HG03039 (cell line): ENCODE results near the gene UBXN1.
"Not testable (repeated sequence)": the region's sequence is repeated elsewhere in the genome, so short reads cannot be mapped to it uniquely, and the experiment has no call there.

Experiments
- ATAC-seq: cut with Tn5 transposase; IDR thresholded peaks from one replicate; pipeline ENCODE4 v1.9.1; 2021; ENCODE audit warnings: mild to moderate bottlenecking, moderate library complexity; ENCODE audit not compliant: unreplicated experiment

Gene UBXN1

GRCh38 chr11:62709247-62710000, 30.6 kb upstream of the UBXN1 start:
- ATAC-seq, result peak; percentile 44

- ATAC-seq, result no peak
These were observed 29.9 kb upstream of the UBXN1 start for GRCh38 chr11:62708793-62709192.

- no peak for ATAC-seq
These were observed 29.5 kb upstream of the UBXN1 start for GRCh38 chr11:62708392-62708791.

GRCh38 chr11:62707277-62707861, 28.5 kb upstream of the UBXN1 start, which contains the start of the genes BSCL2 and GNG3:
TSS of gene BSCL2 (minus strand) at chr11:62707424. CDS start at chr11:62707195, 229 bp downstream.
TSS of gene GNG3 (plus strand) at chr11:62707676. CDS start at chr11:62708296, 620 bp downstream.
- ATAC-seq, result no peak

GRCh38 chr11:62706850-62707247, 28.0 kb upstream of the UBXN1 start:
- ATAC-seq, result no peak

- peak; percentile 53 for ATAC-seq
These were observed 27.3 kb upstream of the UBXN1 start for GRCh38 chr11:62705880-62706849.

GRCh38 chr11:62705413-62705812, 26.5 kb upstream of the UBXN1 start:
- no peak for ATAC-seq

GRCh38 chr11:62703921-62704320, 25.0 kb upstream of the UBXN1 start:
- ATAC-seq, result not testable (repeated sequence)

- ATAC-seq, result no peak
These were observed 23.4 kb upstream of the UBXN1 start for GRCh38 chr11:62702246-62702645.

GRCh38 chr11:62694455-62695167, 15.7 kb upstream of the UBXN1 start:
- ATAC-seq, result no peak

GRCh38 chr11:62693624-62694023, 14.8 kb upstream of the UBXN1 start:
- not testable (repeated sequence) for ATAC-seq

- ATAC-seq, result no peak
These were observed 10.7 kb upstream of the UBXN1 start, which contains the start of gene LRRN4CL for GRCh38 chr11:62689421-62690183. TSS of gene LRRN4CL (minus strand) at chr11:62689530. CDS start at chr11:62688508, 1,022 bp downstream.

- ATAC-seq, result no peak
These were observed 9.6 kb upstream of the UBXN1 start for GRCh38 chr11:62688491-62688890.

GRCh38 chr11:62687508-62688396, 8.9 kb upstream of the UBXN1 start:
- no peak for ATAC-seq

- no peak for ATAC-seq
These were observed 3.6 kb upstream of the UBXN1 start for GRCh38 chr11:62682518-62682917.

GRCh38 chr11:62680825-62681240, 2.0 kb upstream of the UBXN1 start:
- ATAC-seq, result no peak

- ATAC-seq, result no peak
These were observed 472 bp downstream of the UBXN1 start for GRCh38 chr11:62678433-62678769.

- ATAC-seq, result no peak
These were observed 1.2 kb downstream of the UBXN1 start for GRCh38 chr11:62677714-62678113.

GRCh38 chr11:62677156-62677555, 1.7 kb downstream of the UBXN1 start:
- ATAC-seq, result no peak
